DND-41 (cell line): Measurements from ENCODE around the gene MOGAT3.

Source experiments
- EZH2 ChIP-seq: IDR thresholded peaks from 3 replicates; pipeline ENCODE4 v1.6.1; 2012; ENCODE audit warnings: borderline replicate concordance, low read depth, mild to moderate bottlenecking, moderate library complexity, low read length, inconsistent platforms; ENCODE audit not compliant: severe bottlenecking
- TF ChIP-seq, protein P1 (sequence below): IDR thresholded peaks from 2 replicates; pipeline ENCODE4 v1.5.1; 2012; ENCODE audit warnings: borderline replicate concordance, low read length, moderate library complexity, mild to moderate bottlenecking; ENCODE audit not compliant: poor library complexity, severe bottlenecking; ENCODE audit errors: extremely low read depth

DNA sequence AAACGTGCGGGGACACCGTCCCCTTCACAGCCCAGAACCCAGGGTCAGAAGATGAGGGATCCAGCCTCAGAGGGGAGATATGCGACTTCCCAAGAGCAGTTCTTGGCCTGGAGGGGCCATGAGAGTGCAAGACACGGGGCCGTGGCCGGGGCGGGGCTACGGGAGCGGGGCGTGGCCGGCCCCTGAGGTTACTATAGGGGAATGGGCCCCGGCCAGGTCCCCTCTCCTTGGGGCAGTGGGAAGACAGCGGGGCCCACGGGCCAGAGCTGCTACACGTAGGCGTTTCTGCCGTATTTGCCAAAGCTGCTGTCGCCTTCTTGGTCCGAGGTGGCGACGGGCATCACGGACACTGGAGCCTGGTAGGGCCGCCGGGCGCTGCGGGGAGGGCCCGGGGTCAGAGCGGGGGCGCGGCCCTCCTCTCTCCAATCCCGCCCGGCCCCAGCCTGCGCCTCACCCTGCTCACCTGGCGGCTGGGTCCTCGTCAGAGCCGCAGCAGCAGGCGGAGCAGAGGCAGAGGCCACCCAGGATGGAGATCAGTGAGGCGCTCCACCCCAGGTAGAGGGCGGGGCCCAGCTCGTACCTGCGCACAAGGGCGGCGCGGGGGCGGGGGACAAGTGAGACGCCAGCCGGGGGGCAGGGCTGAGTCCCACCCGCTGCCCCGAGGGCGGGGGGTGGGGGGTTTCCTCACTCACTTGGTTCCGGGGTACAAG is 31.5 kb upstream of the MOGAT3 start:
- TF ChIP-seq, protein P1, sequence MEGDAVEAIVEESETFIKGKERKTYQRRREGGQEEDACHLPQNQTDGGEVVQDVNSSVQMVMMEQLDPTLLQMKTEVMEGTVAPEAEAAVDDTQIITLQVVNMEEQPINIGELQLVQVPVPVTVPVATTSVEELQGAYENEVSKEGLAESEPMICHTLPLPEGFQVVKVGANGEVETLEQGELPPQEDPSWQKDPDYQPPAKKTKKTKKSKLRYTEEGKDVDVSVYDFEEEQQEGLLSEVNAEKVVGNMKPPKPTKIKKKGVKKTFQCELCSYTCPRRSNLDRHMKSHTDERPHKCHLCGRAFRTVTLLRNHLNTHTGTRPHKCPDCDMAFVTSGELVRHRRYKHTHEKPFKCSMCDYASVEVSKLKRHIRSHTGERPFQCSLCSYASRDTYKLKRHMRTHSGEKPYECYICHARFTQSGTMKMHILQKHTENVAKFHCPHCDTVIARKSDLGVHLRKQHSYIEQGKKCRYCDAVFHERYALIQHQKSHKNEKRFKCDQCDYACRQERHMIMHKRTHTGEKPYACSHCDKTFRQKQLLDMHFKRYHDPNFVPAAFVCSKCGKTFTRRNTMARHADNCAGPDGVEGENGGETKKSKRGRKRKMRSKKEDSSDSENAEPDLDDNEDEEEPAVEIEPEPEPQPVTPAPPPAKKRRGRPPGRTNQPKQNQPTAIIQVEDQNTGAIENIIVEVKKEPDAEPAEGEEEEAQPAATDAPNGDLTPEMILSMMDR, result no peak
- no peak for TF ChIP-seq EZH2
